Activated B cell treated with CpG ODN at 0.5 μM for 24 hours (primary cell): Measurements from ENCODE around the gene TBXAS1. TPM values are rescaled to one million over a fixed set of nuclear protein-coding genes. Genes with fewer than 3 reads are reported as not detected.

ENCODE experiments used
- ATAC-seq: fragments of 200-7000 bp; cut with Tn5 transposase; one replicate; pipeline ENCODE4 v1.10.0; 2021; ENCODE audit warnings: low read depth, mild to moderate bottlenecking, moderate library complexity
- CTCF ChIA-PET: fragments of 350-600 bp; sonication (Branson Sonifier 250); formaldehyde crosslinking; loops from one replicate; lab custom pipeline; 2021; ENCODE audit warnings: antibody characterized with exemption; lab: Charles Lee
- POLR2A ChIA-PET: fragments of 350-600 bp; sonication (Branson Sonifier 250); formaldehyde crosslinking; loops from one replicate; lab custom pipeline; 2021; ENCODE audit warnings: antibody characterized with exemption; lab: Charles Lee
- DNase-seq: peaks from one replicate; pipeline ENCODE4 v3.0.0; 2022
- H3K27ac Mint-ChIP-seq: one replicate; pipeline ENCODE4 v1.8.0; 2020; ENCODE audit warnings: mixed read lengths
- H3K27me3 Mint-ChIP-seq: one replicate; pipeline ENCODE4 v1.8.0; 2021; ENCODE audit warnings: mixed read lengths
- H3K36me3 Mint-ChIP-seq: one replicate; pipeline ENCODE4 v1.8.0; 2021; ENCODE audit warnings: low read depth, mixed read lengths
- H3K4me1 Mint-ChIP-seq: one replicate; pipeline ENCODE4 v1.8.0; 2021; ENCODE audit warnings: mixed read lengths
- H3K4me3 Mint-ChIP-seq: one replicate; pipeline ENCODE4 v1.8.0; 2020; ENCODE audit warnings: mild to moderate bottlenecking, mixed read lengths
- H3K9me3 Mint-ChIP-seq: one replicate; pipeline ENCODE4 v1.8.0; 2020; ENCODE audit warnings: mixed read lengths
- intact Hi-C: fragments of 100-400 bp; cut with micrococcal nuclease; formaldehyde crosslinking; loops from one replicate; pipeline ENCODE4 v1.15.1; 2024
- total RNA-seq: library from RNA; stranded (reverse); gene quantifications from 2 replicates; pipeline ENCODE4 v1.2.3, GENCODE V29; 2022
- TF ChIP-seq, protein P1 (sequence below): fragments of 200-600 bp; IDR thresholded peaks from one replicate; pipeline ENCODE4 v1.8.0; 2022; ENCODE audit warnings: antibody characterized with exemption, mild to moderate bottlenecking

The TBXAS1 gene
- total RNA-seq, 1 donor from 2014 or later, result 3.8 TPM

DNA sequence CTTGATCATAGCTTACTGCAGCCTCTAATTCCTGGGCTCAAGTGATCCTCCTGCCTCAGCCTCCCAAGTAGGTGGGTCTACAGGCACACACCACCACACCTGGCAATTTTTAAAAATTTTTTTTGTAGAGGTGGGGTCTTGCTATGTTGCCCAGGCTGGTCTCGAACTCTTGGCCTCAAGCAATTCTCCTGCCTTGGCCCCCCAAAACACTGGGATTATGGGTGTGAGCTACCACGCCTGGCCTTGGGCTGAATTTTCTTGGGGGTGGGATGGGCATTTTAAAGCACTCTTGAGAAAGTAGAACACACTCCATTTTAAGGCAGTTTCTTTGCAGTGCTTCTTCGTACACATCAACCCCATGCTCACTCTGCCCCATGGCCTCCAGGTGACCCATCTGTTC, 28.7 kb downstream of the TBXAS1 start:
- no peak for ATAC-seq
- Mint-ChIP-seq H3K27me3 (no peaks in the 10 kb centered on the region), H3K27ac (no peak overlapping the region), H3K36me3 (no peaks in the 10 kb centered on the region), H3K4me3 (no peak overlapping the region), H3K9me3 (no peaks in the 10 kb centered on the region), H3K4me1 (peaks cover 43% of the 10 kb centered on the region)
- TF ChIP-seq, protein P1, sequence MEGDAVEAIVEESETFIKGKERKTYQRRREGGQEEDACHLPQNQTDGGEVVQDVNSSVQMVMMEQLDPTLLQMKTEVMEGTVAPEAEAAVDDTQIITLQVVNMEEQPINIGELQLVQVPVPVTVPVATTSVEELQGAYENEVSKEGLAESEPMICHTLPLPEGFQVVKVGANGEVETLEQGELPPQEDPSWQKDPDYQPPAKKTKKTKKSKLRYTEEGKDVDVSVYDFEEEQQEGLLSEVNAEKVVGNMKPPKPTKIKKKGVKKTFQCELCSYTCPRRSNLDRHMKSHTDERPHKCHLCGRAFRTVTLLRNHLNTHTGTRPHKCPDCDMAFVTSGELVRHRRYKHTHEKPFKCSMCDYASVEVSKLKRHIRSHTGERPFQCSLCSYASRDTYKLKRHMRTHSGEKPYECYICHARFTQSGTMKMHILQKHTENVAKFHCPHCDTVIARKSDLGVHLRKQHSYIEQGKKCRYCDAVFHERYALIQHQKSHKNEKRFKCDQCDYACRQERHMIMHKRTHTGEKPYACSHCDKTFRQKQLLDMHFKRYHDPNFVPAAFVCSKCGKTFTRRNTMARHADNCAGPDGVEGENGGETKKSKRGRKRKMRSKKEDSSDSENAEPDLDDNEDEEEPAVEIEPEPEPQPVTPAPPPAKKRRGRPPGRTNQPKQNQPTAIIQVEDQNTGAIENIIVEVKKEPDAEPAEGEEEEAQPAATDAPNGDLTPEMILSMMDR, result no peak
- no peak for DNase-seq
- ChIA-PET POLR2A (no interaction called here), CTCF (no interaction called here)
- intact Hi-C loops, result no loop called here

DNA sequence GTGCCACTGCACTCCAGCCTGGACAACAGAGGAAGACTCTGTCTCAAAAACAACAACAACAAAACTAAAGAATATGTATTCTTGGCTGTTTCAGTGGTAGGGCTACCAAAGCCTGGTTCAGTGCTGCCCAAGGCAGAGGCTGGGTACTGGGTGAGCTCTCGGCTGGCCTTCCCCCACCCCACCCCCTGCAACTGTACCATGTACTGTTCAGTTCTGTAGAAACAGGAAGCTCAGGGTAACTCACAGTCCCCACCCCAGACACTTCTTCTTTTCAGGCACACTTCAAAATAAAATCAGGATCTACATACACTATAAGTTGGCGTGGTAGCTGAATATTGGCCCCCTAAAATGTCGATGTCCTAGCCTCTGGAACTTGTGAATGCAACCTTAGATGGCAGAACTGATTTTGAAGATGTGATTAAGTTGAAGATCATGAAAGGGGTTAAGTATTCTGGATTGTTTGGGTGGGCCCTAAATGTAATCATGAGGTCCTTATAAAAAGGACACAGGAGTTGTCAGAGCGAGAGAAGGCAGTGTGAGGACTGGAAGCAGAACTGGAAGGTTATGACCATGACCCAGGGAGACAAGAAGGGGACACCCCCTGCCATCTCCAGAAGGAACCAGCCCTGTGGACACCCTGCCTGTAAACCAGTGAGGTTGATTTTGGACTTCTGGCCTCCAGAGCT, 31.2 kb downstream of the TBXAS1 start:
- ChIA-PET POLR2A (interaction anchor here (0.6 to 1.3 kb wide), 3 partner anchors 57 to 370 kb away, joined by 3 to 4 read pairs (median 3); no protein-coding TSS in a partner anchor), CTCF (interaction anchor here (1.0 kb wide), 1 partner anchor 65 kb away, joined by 3 read pairs; no protein-coding TSS in a partner anchor)
- H3K27me3 Mint-ChIP-seq, result peaks cover 5% of the 10 kb centered on the region
- TF ChIP-seq, protein P1, result no peak
- H3K4me1 Mint-ChIP-seq, result peaks cover 35% of the 10 kb centered on the region
- no peaks in the 10 kb centered on the region for H3K36me3 Mint-ChIP-seq
- ATAC-seq, result peak; percentile 96
- peak overlapping the region; percentile 46 for H3K4me3 Mint-ChIP-seq
- no peak for DNase-seq
- H3K9me3 Mint-ChIP-seq, result peaks cover 4% of the 10 kb centered on the region
- H3K27ac Mint-ChIP-seq, result peak overlapping the region; percentile 85
- intact Hi-C loops, result loop anchor here (5.0 kb wide), 1 partner anchor 83 kb away; the partner anchor contains the start of gene HIPK2

DNA sequence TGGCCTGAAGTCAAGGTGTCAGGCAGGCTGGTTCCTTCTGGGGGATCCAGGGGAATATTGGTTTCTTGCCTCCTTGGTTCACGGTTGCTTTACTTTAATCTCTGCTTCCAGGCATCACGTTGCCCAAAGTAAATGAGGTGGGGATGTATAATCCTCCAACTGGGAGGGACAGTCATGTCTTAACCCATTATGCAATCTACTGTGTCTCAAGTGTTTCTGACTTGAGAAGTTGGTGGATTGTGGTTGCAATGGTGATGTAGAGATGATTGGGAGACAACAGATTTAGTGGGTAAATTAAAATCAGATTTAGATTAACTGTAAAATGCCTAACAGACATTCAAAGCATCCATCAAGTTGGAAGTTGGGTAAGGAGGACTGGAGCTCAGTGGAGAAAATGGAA, 32.7 kb downstream of the TBXAS1 start:
- ChIA-PET CTCF (no interaction called here), POLR2A (no interaction called here)
- peaks cover 5% of the 10 kb centered on the region for H3K27me3 Mint-ChIP-seq
- H3K4me3 Mint-ChIP-seq, result no peak overlapping the region
- peaks cover 25% of the 10 kb centered on the region for H3K4me1 Mint-ChIP-seq
- DNase-seq, result no peak
- TF ChIP-seq, protein P1, result no peak
- no peaks in the 10 kb centered on the region for H3K36me3 Mint-ChIP-seq
- peak overlapping the region; percentile 43 for H3K27ac Mint-ChIP-seq
- no peak for ATAC-seq
- peaks cover 4% of the 10 kb centered on the region for H3K9me3 Mint-ChIP-seq
- intact Hi-C loops, result loop anchor here (5.0 kb wide), 1 partner anchor 85 kb away; the partner anchor contains the start of gene HIPK2

DNA sequence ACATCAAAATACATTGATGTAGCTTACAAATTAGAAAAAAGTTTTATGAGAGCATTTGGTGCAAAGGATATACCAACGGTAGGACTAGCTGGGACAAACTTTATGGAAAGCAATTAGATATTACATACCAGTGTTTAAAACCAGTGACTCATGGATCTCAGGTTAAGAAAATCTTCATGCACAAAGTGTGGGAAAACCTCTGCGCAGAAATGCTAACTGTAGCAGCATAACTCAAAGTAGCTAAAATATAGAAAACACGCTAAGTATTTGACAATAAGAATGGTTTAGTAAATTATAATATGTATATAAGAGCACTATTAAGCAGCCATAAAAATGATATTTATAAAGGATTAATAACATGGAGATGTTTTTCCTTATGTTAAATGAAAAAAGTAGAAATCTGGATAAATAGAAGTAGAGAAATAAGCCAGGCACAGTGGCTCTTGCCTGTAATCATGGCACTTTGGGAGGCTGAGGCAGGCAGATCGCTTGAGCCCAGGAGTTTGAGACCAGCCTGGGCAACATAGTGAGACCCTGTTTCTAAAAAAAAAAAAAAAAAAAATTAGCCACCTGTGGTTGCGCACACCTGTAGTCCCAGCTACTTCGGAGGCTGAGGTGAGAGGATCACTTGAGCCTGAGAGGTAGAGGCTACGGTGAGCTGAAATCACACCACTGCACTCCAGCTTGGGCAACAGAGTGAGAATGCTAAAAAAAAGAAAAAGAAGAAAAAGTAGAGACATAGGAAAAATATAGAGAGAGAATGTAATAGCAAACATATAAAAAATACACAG, 37.2 kb downstream of the TBXAS1 start:
- CTCF ChIA-PET, result no interaction called here
- TF ChIP-seq, protein P1, result no peak
- H3K4me1 Mint-ChIP-seq, result peaks cover 9% of the 10 kb centered on the region
- H3K9me3 Mint-ChIP-seq, result peaks cover 4% of the 10 kb centered on the region
- POLR2A ChIA-PET, result no interaction called here
- intact Hi-C loops, result no loop called here
- H3K27me3 Mint-ChIP-seq, result peaks cover 5% of the 10 kb centered on the region
- H3K36me3 Mint-ChIP-seq, result no peaks in the 10 kb centered on the region
- H3K27ac Mint-ChIP-seq, result no peak overlapping the region
- no peak overlapping the region for H3K4me3 Mint-ChIP-seq
- no peak for ATAC-seq
- no peak for DNase-seq

DNA sequence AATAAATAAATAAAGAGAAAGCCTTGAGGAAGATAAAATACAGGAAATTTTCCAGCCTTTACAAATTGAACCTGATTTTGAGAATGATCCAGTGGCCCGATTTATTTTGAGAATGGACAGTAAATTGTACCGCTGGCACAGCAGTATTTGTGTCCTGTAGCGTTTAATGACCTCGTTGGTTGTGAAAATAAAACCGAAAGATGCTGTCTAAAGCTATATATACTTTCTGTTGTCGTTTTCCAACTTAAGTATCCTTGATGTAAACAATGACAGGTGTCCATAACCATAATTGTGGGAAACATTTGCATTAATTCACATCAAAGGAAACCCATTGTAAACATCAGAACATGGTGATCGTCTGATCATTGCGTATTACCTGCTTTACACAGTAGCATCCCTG, 38.8 kb downstream of the TBXAS1 start:
- ATAC-seq (no peak), DNase-seq (no peak)

More for the DNA sequence above, 38.8 kb downstream of the TBXAS1 start:
- Mint-ChIP-seq H3K27me3 (peaks cover 5% of the 10 kb centered on the region), H3K9me3 (peaks cover 4% of the 10 kb centered on the region), H3K4me1 (no peaks in the 10 kb centered on the region), H3K27ac (no peak overlapping the region), H3K4me3 (no peak overlapping the region), H3K36me3 (no peaks in the 10 kb centered on the region)
- POLR2A ChIA-PET, result no interaction called here
- TF ChIP-seq, protein P1, result no peak
- CTCF ChIA-PET, result no interaction called here
- intact Hi-C loops, result no loop called here
